ENCODE data around the gene MICALL2. TPM values are rescaled to one million over a fixed set of nuclear protein-coding genes. Genes with fewer than 3 reads are reported as not detected.

MICALL2 gene
- total RNA-seq, 1 experiment from 2014 or later = 7.7 TPM

DNA sequence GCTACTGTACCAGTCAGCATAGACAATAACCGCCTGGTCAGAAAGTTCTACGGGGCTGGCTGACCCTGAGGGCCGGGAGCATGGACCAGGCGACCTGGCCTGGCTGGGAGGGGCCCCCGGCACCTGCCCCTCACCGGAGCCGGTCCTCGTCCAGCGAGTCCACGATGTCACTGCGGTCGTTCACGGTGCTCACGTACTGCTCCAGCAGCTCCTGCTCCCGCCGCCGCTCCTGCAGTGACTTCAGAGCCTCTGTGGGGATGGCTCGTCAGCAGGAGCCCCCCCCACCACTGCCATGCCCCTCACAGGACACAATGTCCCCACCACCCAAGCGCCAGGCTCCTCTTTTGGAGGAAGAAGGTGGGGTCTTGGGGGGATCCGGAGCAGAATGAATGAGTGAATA, 22.7 kb downstream of the MICALL2 start:
- no peak overlapping the region for H3K27ac ChIP-seq
- H3K36me3 ChIP-seq = peaks cover 19% of the 10 kb centered on the region
- no peaks in the 10 kb centered on the region for H3K4me1 ChIP-seq (replicated peaks)
- H3K9me3 ChIP-seq (replicated peaks) = no peaks in the 10 kb centered on the region
- H3K4me3 ChIP-seq = no peak overlapping the region
- DNase-seq (ENCODE audit: low read depth in 1 of 2, low spot score in 2 of 2) = no peak
- H3K27me3 ChIP-seq (replicated peaks) = 0 out of 2 replicates have a peak, but pooled peaks cover 3% of the 10 kb centered on the region

DNA sequence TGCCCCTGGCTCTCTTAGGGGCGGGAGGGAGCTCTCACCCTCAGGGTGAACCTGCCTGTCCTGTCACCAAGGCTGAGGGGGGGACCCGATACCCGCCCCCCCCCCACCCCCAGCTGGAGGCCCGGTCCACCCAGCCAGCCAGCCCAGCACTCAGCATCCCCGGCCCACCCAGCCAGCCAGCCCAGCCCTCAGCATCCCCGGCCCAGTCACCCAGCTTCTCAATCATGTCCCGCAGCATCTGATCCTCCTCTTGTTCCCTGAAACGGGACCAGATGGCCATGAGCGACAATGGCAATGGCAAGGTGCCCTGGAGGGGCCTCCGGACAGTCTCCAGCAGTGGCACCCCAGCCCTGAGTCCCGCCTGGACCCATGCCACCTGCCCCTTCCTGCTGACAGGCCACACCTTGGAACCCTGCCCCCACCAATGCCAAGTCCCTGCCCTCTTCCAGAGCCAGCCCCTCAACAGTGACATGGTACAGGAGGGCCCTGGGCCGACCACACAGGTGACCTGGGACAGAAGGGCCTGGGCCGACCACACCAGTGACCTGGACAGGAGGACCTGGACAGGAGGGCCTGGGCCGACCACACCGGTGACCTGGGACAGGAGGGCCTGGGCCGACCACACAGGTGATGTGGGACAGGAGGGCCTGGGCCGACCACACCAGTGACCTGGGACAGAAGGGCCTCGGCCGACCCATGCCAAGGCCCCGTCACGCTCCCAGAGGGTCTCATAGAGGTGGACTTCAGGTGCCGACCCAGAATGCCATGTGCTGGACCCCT, 24.2 kb downstream of the MICALL2 start:
- Histone ChIP-seq H3K9me3 (replicated peaks) (no peaks in the 10 kb centered on the region), H3K4me3 (no peak overlapping the region), H3K4me1 (replicated peaks) (no peaks in the 10 kb centered on the region), H3K27me3 (replicated peaks) (peaks cover 12% of the 10 kb centered on the region), H3K36me3 (peaks cover 16% of the 10 kb centered on the region), H3K27ac (no peak overlapping the region)
- no peak for DNase-seq (ENCODE audit: low read depth in 1 of 2, low spot score in 2 of 2)

- DNase-seq (ENCODE audit: low read depth in 1 of 2, low spot score in 2 of 2) = no peak
- H3K27me3 ChIP-seq (replicated peaks) = peaks cover 13% of the 10 kb centered on the region
- no peak overlapping the region for H3K27ac ChIP-seq
- peaks cover 7% of the 10 kb centered on the region; the same call in 1 of the 2 replicates for H3K36me3 ChIP-seq
- no peak overlapping the region for H3K4me3 ChIP-seq
- H3K4me1 ChIP-seq (replicated peaks) = no peaks in the 10 kb centered on the region
- H3K9me3 ChIP-seq (replicated peaks) = no peaks in the 10 kb centered on the region
Observed at GRCh38 chr7:1434165-1434718, 25.0 kb downstream of the MICALL2 start.

GRCh38 chr7:1433128-1433920, 25.9 kb downstream of the MICALL2 start:
- H3K27ac ChIP-seq = no peak overlapping the region
- no peak overlapping the region for H3K4me3 ChIP-seq
- H3K4me1 ChIP-seq (replicated peaks) = no peaks in the 10 kb centered on the region
- peaks cover 3% of the 10 kb centered on the region; the same call in 1 of the 2 replicates for H3K36me3 ChIP-seq
- DNase-seq (ENCODE audit: low read depth in 1 of 2, low spot score in 2 of 2) = no peak
- H3K9me3 ChIP-seq (replicated peaks) = no peaks in the 10 kb centered on the region
- peaks cover 22% of the 10 kb centered on the region for H3K27me3 ChIP-seq (replicated peaks)

DNA sequence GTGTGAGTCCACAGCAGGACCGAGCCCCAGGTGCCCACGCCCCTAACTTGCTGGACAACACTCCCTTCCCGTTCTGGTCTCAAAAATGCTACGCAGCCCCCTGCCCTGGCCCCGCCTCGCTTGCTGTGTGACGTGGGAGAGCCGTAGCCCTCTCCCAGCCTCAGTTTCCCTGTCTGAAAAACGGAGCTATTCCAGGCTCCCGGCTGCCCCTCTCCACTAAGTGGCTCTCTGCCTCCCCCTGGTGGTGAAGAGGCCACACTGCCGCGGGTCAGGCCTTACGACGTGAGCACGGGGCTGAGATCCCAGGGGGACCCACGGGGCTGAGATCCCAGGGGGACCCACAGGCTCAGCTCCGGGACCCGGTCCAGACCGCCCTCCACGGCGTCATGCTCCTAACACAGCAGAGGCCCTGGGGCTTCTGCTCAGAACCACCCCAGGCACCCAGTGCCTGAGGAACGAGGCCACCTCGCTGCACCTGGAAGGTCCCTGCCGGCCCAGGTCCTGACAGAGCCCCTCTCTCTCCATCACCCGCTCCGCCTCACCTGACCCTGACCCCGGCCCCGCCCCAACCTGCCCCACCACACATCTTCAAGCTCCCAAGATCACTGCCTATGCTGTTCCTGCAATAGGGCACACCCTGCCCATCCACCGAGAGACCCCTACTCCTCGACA, 26.7 kb downstream of the MICALL2 start:
- Histone ChIP-seq H3K4me1 (replicated peaks) (no peaks in the 10 kb centered on the region), H3K27ac (no peak overlapping the region), H3K9me3 (replicated peaks) (no peaks in the 10 kb centered on the region), H3K36me3 (no peaks in the 10 kb centered on the region), H3K4me3 (no peak overlapping the region), H3K27me3 (replicated peaks) (peaks cover 24% of the 10 kb centered on the region)
- DNase-seq (ENCODE audit: low read depth in 1 of 2, low spot score in 2 of 2) = peak; percentile 57 to 74

DNA sequence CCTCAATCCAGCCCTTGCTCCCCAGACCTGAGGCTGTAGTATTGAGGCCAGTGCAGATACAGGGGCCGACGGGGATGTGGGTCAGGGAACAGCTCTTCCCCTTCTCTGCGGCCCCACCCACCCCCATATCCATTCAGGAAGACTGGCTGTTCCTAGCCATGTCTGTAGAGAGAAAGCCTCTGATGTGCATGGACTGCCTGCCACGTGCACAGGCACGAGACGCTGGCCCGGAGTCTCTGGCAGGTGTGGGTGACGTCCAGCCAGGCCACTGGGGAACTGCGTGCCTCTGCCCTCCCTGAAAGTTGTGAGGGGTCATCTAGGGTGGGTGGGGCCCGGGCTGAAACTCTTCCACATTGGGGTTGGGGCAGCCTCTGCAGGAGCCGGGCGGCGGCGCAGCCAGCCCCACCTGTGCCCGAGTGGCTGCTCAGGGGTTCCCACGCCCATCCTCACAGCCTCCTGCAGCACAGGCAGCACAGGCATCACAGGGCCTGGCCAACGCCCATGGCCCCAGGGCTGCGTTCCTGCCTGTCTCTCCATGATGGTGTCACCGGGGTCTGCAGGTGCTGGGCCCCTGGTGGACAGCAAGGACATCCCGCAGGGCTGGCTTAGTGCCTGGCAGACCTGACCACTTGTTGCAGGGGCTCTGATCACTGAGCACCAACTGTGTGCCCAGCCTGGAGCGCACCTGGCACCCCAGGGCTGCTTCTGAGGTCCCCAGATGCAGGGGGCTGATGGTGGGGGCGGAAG, 27.5 kb downstream of the MICALL2 start:
- Histone ChIP-seq H3K4me3 (no peak overlapping the region), H3K4me1 (replicated peaks) (no peaks in the 10 kb centered on the region), H3K9me3 (replicated peaks) (no peaks in the 10 kb centered on the region), H3K27me3 (replicated peaks) (peaks cover 27% of the 10 kb centered on the region), H3K36me3 (no peaks in the 10 kb centered on the region), H3K27ac (no peak overlapping the region)
- DNase-seq (ENCODE audit: low read depth in 1 of 2, low spot score in 2 of 2) = no peak

DNA sequence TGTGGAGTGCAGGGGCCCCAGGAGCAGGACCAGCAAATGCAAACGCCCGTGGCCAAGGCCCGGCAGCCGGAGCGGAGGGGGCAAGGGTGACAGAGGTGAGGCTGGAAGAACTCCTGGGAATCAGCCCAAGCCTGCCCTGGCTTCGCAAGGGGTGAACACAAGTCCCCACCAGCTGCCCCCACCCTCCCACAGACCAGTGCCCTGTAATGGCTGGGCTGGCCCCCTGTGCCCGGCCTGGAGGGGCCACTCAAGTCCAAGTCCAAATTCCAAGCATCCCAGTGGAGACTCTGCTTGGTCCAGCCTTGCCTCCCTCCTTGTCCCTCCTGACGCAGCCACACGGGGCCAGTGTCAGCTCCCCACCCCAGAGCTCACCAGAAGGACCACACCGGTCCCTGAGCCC, 28.0 kb downstream of the MICALL2 start:
- peaks cover 29% of the 10 kb centered on the region for H3K27me3 ChIP-seq (replicated peaks)
- no peaks in the 10 kb centered on the region for H3K9me3 ChIP-seq (replicated peaks)
- DNase-seq (ENCODE audit: low read depth in 1 of 2, low spot score in 2 of 2) = no peak
- no peak overlapping the region for H3K27ac ChIP-seq
- no peaks in the 10 kb centered on the region for H3K4me1 ChIP-seq (replicated peaks)
- no peaks in the 10 kb centered on the region for H3K36me3 ChIP-seq
- H3K4me3 ChIP-seq = no peak overlapping the region

DNA sequence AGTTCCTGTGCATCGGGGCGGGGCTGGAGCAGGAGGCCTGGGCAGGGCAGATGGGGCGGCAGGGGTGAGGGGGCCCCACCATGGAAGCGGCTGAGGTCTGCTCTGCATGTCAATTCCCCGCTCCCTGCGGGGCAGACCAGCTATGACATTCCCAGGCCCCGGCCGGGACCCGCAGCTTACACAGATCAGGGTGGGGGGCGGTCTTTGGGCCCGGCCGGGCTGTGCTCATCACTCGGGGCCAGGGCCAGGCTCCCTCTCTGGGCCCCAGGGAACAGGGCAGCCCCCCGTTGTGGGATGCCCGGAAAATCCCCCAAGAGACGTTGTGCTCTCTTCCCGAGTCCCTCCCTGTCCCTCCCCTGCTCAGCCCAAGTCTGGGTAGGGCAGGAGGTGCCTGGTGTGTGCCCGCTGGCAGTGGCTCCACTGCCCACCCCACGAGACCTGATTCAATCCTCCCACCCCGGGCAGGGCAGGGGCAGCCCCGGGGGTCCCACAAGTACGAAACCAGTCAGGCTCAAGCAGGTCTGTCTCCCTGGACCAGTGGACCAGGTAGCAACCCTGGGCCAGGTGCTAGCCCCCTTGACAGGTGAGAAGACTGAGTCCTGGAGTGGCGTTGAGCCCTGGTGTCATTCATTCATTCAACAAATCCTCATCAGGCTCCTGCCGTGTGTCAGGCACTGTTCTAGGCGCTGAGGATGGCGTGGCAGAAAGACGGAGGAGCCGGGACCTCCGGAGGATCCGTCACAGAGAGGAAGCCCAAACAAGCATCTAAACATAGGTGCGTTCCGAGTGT, 29.0 kb downstream of the MICALL2 start:
- H3K4me3 ChIP-seq = no peak overlapping the region
- no peak for DNase-seq (ENCODE audit: low read depth in 1 of 2, low spot score in 2 of 2)
- no peak overlapping the region for H3K27ac ChIP-seq
- H3K36me3 ChIP-seq = no peaks in the 10 kb centered on the region
- no peaks in the 10 kb centered on the region for H3K9me3 ChIP-seq (replicated peaks)
- H3K27me3 ChIP-seq (replicated peaks) = peaks cover 31% of the 10 kb centered on the region
- H3K4me1 ChIP-seq (replicated peaks) = no peaks in the 10 kb centered on the region

DNA sequence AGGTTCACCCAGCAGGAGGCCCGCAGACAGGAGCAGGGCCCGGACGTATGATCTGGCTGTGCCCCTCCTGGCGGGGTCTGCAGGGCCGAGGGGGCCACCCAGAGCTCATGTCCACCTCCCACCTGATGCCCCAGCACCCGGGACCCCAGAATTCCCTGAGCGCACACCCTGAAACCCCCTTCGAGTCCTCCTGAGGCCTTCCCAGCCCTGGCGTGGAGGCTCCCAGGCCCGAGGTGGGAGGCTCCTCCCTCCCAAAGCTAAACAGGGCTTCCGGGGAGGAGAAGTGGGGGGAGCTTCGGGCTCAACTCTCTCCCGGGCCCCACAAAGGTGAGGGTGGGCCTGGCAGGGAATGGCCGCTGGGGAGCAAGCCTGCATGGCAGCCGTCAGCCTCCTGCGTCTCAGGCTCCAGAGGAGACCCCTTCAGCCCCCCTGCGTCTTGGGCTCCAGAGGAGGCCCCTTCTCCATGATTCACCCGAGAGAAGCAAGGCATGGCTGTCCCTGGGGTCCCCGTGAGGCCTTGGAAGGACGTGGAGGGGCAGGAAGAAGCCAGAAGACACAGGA, 30.2 kb downstream of the MICALL2 start:
- DNase-seq (ENCODE audit: low read depth in 1 of 2, low spot score in 2 of 2) = no peak
- peaks cover 31% of the 10 kb centered on the region for H3K27me3 ChIP-seq (replicated peaks)
- H3K4me3 ChIP-seq = no peak overlapping the region
- H3K9me3 ChIP-seq (replicated peaks) = no peaks in the 10 kb centered on the region
- H3K27ac ChIP-seq = no peak overlapping the region
- H3K4me1 ChIP-seq (replicated peaks) = no peaks in the 10 kb centered on the region
- H3K36me3 ChIP-seq = no peaks in the 10 kb centered on the region

GRCh38 chr7:1427064-1427657, 32.1 kb downstream of the MICALL2 start:
- H3K9me3 ChIP-seq (replicated peaks) = no peaks in the 10 kb centered on the region
- no peak for DNase-seq (ENCODE audit: low read depth in 1 of 2, low spot score in 2 of 2)
- H3K4me1 ChIP-seq (replicated peaks) = no peaks in the 10 kb centered on the region
- no peak overlapping the region for H3K4me3 ChIP-seq
- peaks cover 38% of the 10 kb centered on the region for H3K27me3 ChIP-seq (replicated peaks)
- H3K36me3 ChIP-seq = no peaks in the 10 kb centered on the region
- H3K27ac ChIP-seq = no peak overlapping the region

DNA sequence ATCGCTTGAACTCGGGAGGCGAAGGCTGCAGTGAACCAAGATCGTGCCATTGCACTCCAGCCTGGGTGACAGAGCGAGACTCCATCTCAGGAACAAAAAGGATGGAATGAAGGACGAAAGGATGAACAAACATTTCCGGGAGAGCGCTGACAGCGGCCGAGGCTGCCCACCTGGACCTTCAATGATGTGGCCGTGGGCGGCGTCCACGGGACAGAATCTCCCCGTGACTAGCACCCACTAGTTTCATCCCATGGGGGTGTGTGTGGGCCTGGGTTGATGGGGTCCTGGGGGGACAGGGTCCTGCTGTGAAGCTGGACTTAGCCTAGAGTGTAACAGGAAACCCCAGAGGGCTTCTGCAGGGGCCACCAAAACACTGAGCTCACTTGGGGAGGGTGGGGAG, 32.8 kb downstream of the MICALL2 start:
- Histone ChIP-seq H3K9me3 (replicated peaks) (no peaks in the 10 kb centered on the region), H3K36me3 (no peaks in the 10 kb centered on the region), H3K4me3 (no peak overlapping the region), H3K27me3 (replicated peaks) (peaks cover 44% of the 10 kb centered on the region), H3K4me1 (replicated peaks) (no peaks in the 10 kb centered on the region), H3K27ac (no peak overlapping the region)
- no peak for DNase-seq (ENCODE audit: low read depth in 1 of 2, low spot score in 2 of 2)
